ENCODE results near the gene ZNF552. TPM values are rescaled to one million over a fixed set of nuclear protein-coding genes. Genes with fewer than 3 reads are reported as not detected.
"Not testable (repeated sequence)": the region's sequence is repeated elsewhere in the genome, so short reads cannot be mapped to it uniquely, and the experiment has no call there.

ZNF552 gene
- total and polyA plus RNA-seq, 2 of the 8 experiments (the other 6 are each of a cell fraction or from before 2014, with no cell fraction given): 5.9 to 11.6 TPM

DNA sequence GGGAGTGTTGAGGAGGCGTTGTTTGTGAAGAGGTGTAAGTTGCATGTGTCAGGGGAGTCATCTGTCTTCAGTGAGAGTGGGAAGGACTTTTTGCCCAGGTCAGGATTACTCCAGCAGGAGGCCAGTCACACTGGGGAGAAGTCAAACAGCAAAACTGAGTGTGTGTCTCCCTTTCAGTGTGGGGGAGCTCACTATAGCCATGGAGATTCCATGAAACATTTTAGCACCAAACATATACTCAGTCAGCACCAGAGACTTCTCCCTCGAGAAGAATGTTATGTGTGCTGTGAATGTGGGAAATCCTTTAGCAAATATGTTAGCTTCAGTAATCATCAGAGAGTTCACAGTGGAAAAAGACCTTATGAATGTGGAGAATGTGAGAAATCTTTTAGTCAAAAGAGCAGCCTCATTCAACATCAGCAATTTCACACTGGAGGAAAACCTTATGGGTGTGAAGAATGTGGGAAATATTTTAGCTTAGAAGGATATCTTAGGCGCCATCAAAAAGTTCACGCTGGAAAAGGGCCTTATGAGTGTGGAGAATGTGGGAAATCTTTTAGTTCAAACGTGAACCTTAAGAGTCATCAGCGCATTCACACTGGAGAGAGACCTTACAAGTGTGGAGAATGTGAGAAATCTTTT is 26.5 kb upstream of the ZNF552 start (continued):
- TF ChIP-seq ZNF274 (IDR thresholded peaks at IDR 0.05; ENCODE audit: borderline replicate concordance, extremely low read depth, low read length) (no peak), KDM4A (IDR thresholded peaks at IDR 0.05; ENCODE audit: low read depth, low read length, severe bottlenecking) (no peak)

DNA sequence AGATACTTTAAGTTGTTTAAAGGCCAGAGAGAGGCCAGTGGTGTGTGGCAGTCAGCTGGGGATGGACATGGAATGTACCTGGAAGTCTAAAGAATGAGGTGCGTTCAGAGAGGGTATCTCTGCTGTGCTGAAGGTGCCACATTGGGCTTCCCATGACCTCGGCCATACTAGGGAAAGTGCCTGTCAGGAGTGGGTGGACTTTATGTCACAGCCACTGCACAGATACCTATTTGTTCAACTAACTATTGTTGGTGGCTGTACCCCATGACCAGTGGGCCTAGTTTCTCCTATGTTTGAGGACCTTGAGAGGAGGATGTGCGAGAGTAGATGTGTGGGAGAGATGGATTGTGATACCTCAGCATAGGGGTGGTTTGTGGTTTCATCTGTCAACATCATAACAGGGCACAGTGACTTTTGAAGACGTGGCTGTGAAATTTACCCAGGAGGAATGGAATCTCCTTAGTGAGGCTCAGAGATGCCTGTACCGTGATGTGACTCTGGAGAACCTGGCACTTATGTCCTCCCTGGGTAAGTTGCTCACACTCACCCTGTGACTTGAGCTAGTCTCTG is 24.0 kb upstream of the ZNF552 start:
- Histone ChIP-seq H3K36me3 (ENCODE audit: control insufficient read depth in 2 of 4, insufficient read depth in 4 of 4, low read length in 3 of 4) (peaks cover 12 to 43% (median 31%) of the 10 kb centered on the region in 4 experiments), H4K20me1 (replicated peaks in 1 of 2; ENCODE audit: control insufficient read depth in 1 of 2, insufficient read depth in 2 of 2, low read length in 2 of 2) (peaks cover 6 to 11% of the 10 kb centered on the region in 2 experiments), H3K79me2 (ENCODE audit: control insufficient read depth in 1 of 2, insufficient read depth in 2 of 2, low read length in 2 of 2) (peaks cover 0 to 67% of the 10 kb centered on the region in 2 experiments; a peak in 3 of 4 replicates)
- WGBS, 2 experiments (ENCODE audit: extremely low coverage in 1 of 2, insufficient coverage in 1 of 2, insufficient read length in 1 of 2, insufficient replicate concordance in 2 of 2, low coverage in 1 of 2, low lambda C conversion rate in 2 of 2, missing lambda C conversion rate in 1 of 2): 92% methylated on average over 4 of the region's 5 CpGs; no CpG with 5 or more reads in 1 of the 2 experiments
- H3K4ac ChIP-seq (replicated peaks; ENCODE audit: insufficient read length, low read depth, low read length); H3K9me3 ChIP-seq (ENCODE audit: insufficient read depth in 2 of 2, low read depth in 1 of 2, low read length in 1 of 2); H3K23ac ChIP-seq (ENCODE audit: insufficient read length); H3K14ac ChIP-seq (ENCODE audit: insufficient read length); H2BK120ac ChIP-seq (replicated peaks; ENCODE audit: low read depth, low read length); H3K18ac ChIP-seq (ENCODE audit: extremely low read depth, low read length); H2AK5ac ChIP-seq (ENCODE audit: low read depth, low read length); H4K8ac ChIP-seq (ENCODE audit: extremely low read depth, insufficient read depth, low read length); H3K4me2 ChIP-seq (ENCODE audit: insufficient read depth in 1 of 2, low read depth in 2 of 2, low read length in 2 of 2); H3K4me3 ChIP-seq (ENCODE audit: extremely low read depth in 1 of 4, insufficient read depth in 2 of 4, low read depth in 3 of 4, low read length in 4 of 4); H3K79me1 ChIP-seq (ENCODE audit: low read depth, low read length); H3K9ac ChIP-seq (replicated peaks in 1 of 4; ENCODE audit: extremely low read depth in 1 of 4, low read depth in 3 of 4, low read length in 3 of 4); CTCF ChIA-PET (ENCODE audit: partially characterized antibody); H2BK5ac ChIP-seq (ENCODE audit: low read depth, low read length); FAIRE-seq; DNase-seq (ENCODE audit: low read depth in 1 of 2, low spot score in 2 of 2); H3K23me2 ChIP-seq (ENCODE audit: low read depth, low read length); H2AFZ ChIP-seq (ENCODE audit: low read length); H3K56ac ChIP-seq (replicated peaks; ENCODE audit: insufficient read length, low read depth, low read length); H3K27me3 ChIP-seq (replicated peaks in 1 of 4; ENCODE audit: control insufficient read depth in 3 of 4, extremely low read depth in 1 of 4, insufficient read depth in 3 of 4, low read length in 3 of 4); H2BK12ac ChIP-seq (ENCODE audit: low read depth, low read length); H2BK15ac ChIP-seq (ENCODE audit: low read length); H2BK20ac ChIP-seq (ENCODE audit: low read length); H4K5ac ChIP-seq (ENCODE audit: insufficient read length, low read depth, low read length); H4K91ac ChIP-seq (replicated peaks; ENCODE audit: insufficient read length, low read length); H3K4me1 ChIP-seq (replicated peaks in 1 of 4; ENCODE audit: control insufficient read depth in 3 of 4, insufficient read depth in 4 of 4, low read length in 3 of 4); H3K27ac ChIP-seq (ENCODE audit: low read depth, low read length): not testable (repeated sequence)
- POLR2A ChIA-PET (ENCODE audit: partially characterized antibody): interaction anchor here (1.4 kb wide), 1 partner anchor 8 kb away, joined by 4 read pairs; no protein-coding TSS in a partner anchor
